Ovary (tissue), 3 donors: ENCODE measurements around the gene HMCES.

Experiments used
- EP300 ChIP-seq: sonication (generic); formaldehyde crosslinking; IDR thresholded peaks from one replicate; pipeline ENCODE4 v1.6.1; 2017; ENCODE audit warnings: antibody characterized with exemption
- POLR2A ChIP-seq: fragments of 450-650 bp; IDR thresholded peaks from one replicate; pipeline ENCODE4 v1.6.1; 2017; ENCODE audit warnings: antibody characterized with exemption, mild to moderate bottlenecking, moderate library complexity
- TF ChIP-seq, protein P1 (sequence below), 3 donors: fragments of 450-650 bp in 2 of 3; fragments of 200-600 bp in 1 of 3; IDR thresholded peaks; one replicate each; pipeline versions ENCODE4 v1.5.1 to v1.8.0; 2016 to 2022; ENCODE audit warnings: antibody characterized with exemption in 3 of 3, mild to moderate bottlenecking in 1 of 3
- donor health status: DM: no; HTN: no; CAD: no.

DNA sequence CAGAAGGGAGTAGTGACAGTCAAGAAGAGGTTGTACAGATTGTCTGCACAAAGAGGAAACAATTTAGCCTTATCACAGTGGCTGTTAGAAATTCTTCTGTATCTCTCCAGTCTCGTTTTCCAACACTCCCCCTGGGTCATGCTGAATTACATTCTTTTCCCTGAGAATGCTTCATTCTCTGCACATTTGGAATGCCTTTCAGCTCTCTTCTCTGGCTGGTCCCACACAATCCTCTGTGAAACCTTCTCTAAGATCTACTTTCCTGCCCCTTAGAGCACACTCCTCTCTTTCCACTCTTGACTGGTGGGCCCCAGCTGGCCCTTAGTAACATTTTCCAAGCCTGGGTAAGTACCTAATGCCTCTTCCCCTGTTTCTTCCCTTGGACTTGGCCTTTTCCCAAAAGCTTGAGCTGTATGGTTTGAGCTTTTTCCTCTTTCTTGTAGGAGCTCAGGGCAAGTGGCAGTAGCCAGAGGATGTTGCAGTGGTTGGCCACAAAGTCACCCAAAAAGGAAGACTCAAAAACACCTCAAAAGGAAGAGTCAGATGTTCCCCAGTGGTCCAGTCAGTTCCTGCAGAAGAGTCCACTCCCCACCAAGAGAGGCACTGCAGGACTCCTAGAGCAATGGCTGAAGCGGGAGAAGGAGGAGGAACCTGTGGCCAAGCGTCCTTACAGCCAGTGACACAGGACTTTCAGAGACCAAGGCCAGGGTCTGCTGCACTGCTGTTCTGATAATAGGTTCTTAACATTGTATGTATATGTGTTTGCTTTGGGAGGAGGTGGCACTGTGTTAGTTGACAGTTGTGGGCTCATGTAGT, 25.7 kb downstream of the HMCES start:
- TF ChIP-seq, protein P1, sequence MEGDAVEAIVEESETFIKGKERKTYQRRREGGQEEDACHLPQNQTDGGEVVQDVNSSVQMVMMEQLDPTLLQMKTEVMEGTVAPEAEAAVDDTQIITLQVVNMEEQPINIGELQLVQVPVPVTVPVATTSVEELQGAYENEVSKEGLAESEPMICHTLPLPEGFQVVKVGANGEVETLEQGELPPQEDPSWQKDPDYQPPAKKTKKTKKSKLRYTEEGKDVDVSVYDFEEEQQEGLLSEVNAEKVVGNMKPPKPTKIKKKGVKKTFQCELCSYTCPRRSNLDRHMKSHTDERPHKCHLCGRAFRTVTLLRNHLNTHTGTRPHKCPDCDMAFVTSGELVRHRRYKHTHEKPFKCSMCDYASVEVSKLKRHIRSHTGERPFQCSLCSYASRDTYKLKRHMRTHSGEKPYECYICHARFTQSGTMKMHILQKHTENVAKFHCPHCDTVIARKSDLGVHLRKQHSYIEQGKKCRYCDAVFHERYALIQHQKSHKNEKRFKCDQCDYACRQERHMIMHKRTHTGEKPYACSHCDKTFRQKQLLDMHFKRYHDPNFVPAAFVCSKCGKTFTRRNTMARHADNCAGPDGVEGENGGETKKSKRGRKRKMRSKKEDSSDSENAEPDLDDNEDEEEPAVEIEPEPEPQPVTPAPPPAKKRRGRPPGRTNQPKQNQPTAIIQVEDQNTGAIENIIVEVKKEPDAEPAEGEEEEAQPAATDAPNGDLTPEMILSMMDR (IDR thresholded peaks at IDR 0.05): no peak
- TF ChIP-seq EP300 (no peak), POLR2A (no peak)
